ENCODE results near the gene SNRPA. TPM values are rescaled to one million over a fixed set of nuclear protein-coding genes. Genes with fewer than 3 reads are reported as not detected.

Gene SNRPA
- total and polyA plus RNA-seq, 2 experiments from 2014 or later: 25.1 to 86.9 TPM

- no peaks in the 10 kb centered on the region for H4K20me1 ChIP-seq (ENCODE audit: insufficient read depth, poor library complexity, severe bottlenecking)
- WGBS (ENCODE audit: low lambda C conversion rate, missing lambda C conversion rate): 80% methylated on average over 11 of the region's 11 CpGs
- H3K4me1 ChIP-seq (ENCODE audit: insufficient read depth): no peaks in the 10 kb centered on the region
- H3K79me2 ChIP-seq: no peaks in the 10 kb centered on the region
- no peaks in the 10 kb centered on the region for H3K27me3 ChIP-seq
- H3K9me2 ChIP-seq (replicated peaks; ENCODE audit: insufficient read depth): no peaks in the 10 kb centered on the region
- H3K9me3 ChIP-seq (ENCODE audit: low read depth): no peaks in the 10 kb centered on the region
- no peak overlapping the region for H3K4me3 ChIP-seq
- TF ChIP-seq EZH2phosphoT487 (IDR thresholded peaks at IDR 0.05; ENCODE audit: low read depth, severe bottlenecking, unreplicated experiment): no peak
- no peak for TF ChIP-seq CTCF (IDR thresholded peaks at IDR 0.05; ENCODE audit: poor library complexity)
- no peak for TF ChIP-seq EZH2 (IDR thresholded peaks at IDR 0.05; ENCODE audit: borderline replicate concordance)
- DNase-seq (ENCODE audit: low spot score): no peak
- no peak overlapping the region for H2AFZ ChIP-seq
- no peak overlapping the region for H3K4me2 ChIP-seq
- no peaks in the 10 kb centered on the region for H3K36me3 ChIP-seq (replicated peaks; ENCODE audit: insufficient read depth, low read depth)
- peak overlapping the region; percentile 28 for H3K27ac ChIP-seq
Observed at GRCh38 chr19:40735013-40735771, 15.8 kb upstream of the SNRPA start.

- Histone ChIP-seq H3K4me1 (ENCODE audit: insufficient read depth) (no peaks in the 10 kb centered on the region), H4K20me1 (ENCODE audit: insufficient read depth, poor library complexity, severe bottlenecking) (no peaks in the 10 kb centered on the region), H2AFZ (no peak overlapping the region), H3K9me3 (ENCODE audit: low read depth) (no peaks in the 10 kb centered on the region), H3K27me3 (no peaks in the 10 kb centered on the region), H3K4me2 (no peak overlapping the region), H3K79me2 (no peaks in the 10 kb centered on the region), H3K36me3 (replicated peaks; ENCODE audit: insufficient read depth, low read depth) (no peaks in the 10 kb centered on the region), H3K9me2 (replicated peaks; ENCODE audit: insufficient read depth) (no peaks in the 10 kb centered on the region), H3K4me3 (no peak overlapping the region), H3K27ac (no peak overlapping the region)
- TF ChIP-seq EZH2phosphoT487 (IDR thresholded peaks at IDR 0.05; ENCODE audit: low read depth, severe bottlenecking, unreplicated experiment): no peak
- TF ChIP-seq CTCF (IDR thresholded peaks at IDR 0.05; ENCODE audit: poor library complexity): no peak
- no peak for TF ChIP-seq EZH2 (IDR thresholded peaks at IDR 0.05; ENCODE audit: borderline replicate concordance)
- WGBS (ENCODE audit: low lambda C conversion rate, missing lambda C conversion rate): 88% methylated on average over 9 of the region's 9 CpGs
- DNase-seq (ENCODE audit: low spot score): no peak
Observed at GRCh38 chr19:40736661-40737060, 14.3 kb upstream of the SNRPA start.

GRCh38 chr19:40737102-40737644 lies 13.8 kb upstream of the SNRPA start:
- no peak for TF ChIP-seq EZH2phosphoT487 (IDR thresholded peaks at IDR 0.05; ENCODE audit: low read depth, severe bottlenecking, unreplicated experiment)
- TF ChIP-seq CTCF (IDR thresholded peaks at IDR 0.05; ENCODE audit: poor library complexity): no peak
- H4K20me1 ChIP-seq (ENCODE audit: insufficient read depth, poor library complexity, severe bottlenecking): no peaks in the 10 kb centered on the region
- no peaks in the 10 kb centered on the region for H3K4me1 ChIP-seq (ENCODE audit: insufficient read depth)
- no peak overlapping the region for H3K4me3 ChIP-seq
- WGBS (ENCODE audit: low lambda C conversion rate, missing lambda C conversion rate): 90% methylated on average over 9 of the region's 9 CpGs
- no peaks in the 10 kb centered on the region for H3K9me2 ChIP-seq (replicated peaks; ENCODE audit: insufficient read depth)
- H3K36me3 ChIP-seq (replicated peaks; ENCODE audit: insufficient read depth, low read depth): no peaks in the 10 kb centered on the region
- no peak overlapping the region for H3K27ac ChIP-seq
- no peak for DNase-seq (ENCODE audit: low spot score)
- H3K79me2 ChIP-seq: no peaks in the 10 kb centered on the region
- H3K4me2 ChIP-seq: no peak overlapping the region
- H3K27me3 ChIP-seq: no peaks in the 10 kb centered on the region
- no peak overlapping the region for H2AFZ ChIP-seq
- H3K9me3 ChIP-seq (ENCODE audit: low read depth): no peaks in the 10 kb centered on the region
